GM18517 (cell line): ENCODE data around the gene JMJD1C.
"Not testable (repeated sequence)": the region's sequence is repeated elsewhere in the genome, so short reads cannot be mapped to it uniquely, and the experiment has no call there.

Experiments used
- ATAC-seq: cut with Tn5 transposase; IDR thresholded peaks from one replicate; pipeline ENCODE4 v1.9.1; 2021; ENCODE audit warnings: mild to moderate bottlenecking, moderate library complexity; ENCODE audit not compliant: unreplicated experiment

The JMJD1C gene

DNA sequence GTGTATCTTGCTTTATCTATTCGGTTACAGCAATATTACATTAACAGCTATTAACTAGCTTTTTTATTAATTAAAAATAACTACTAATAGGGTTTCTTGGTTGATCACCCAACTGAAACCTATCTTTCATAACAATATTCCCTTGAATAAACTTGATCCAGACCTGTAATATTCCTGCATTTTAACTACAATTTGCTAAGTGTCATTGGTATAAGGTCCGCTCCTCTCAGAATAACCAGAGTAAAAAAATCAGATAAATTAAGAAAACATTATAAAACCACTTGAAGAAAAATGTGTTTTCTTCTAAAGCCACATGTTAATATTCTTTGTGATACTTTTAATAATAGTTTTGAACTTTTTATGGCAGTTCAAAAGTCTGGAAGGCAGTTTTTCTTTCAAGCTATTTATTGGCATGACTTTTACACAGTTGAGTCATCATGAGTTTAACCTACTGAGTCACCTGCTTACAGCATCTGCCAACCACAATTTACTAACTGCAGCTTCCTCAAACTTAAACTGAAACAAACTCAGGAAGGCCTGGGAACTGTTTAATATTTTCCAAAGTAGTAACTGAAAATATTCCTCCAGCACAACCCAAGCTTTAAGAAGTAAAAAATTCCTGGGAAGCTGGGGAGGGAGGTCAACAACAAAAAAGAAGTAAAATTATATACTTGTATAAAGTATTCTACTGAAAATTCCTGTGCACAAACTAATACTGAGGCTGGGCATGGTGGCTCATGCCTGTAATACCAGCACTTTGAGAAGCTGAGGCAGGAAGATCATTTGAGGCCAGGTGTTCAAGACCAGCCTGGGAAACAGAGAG, 229.5 kb downstream of the JMJD1C start:
- peak; percentile 88 for ATAC-seq

DNA sequence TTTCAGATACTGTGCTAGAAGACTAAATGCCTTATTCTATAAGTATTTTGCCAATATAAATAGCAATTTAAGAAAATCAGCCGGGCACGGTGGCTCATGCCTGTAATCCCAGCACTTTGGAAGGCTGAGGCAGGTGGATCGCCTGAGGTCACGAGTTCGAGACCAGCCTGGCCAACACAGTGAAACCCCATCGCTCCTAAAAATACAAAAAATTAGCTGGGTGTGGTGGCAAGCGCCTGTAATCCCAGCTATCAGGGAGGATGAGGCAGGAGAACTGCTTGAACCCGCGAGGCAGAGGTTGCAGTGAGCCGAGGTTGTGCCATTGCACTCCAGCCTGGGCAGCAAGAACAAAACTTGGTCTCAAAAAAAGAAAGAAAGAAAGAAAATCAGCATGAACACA, 230.6 kb downstream of the JMJD1C start:
- not testable (repeated sequence) for ATAC-seq

DNA sequence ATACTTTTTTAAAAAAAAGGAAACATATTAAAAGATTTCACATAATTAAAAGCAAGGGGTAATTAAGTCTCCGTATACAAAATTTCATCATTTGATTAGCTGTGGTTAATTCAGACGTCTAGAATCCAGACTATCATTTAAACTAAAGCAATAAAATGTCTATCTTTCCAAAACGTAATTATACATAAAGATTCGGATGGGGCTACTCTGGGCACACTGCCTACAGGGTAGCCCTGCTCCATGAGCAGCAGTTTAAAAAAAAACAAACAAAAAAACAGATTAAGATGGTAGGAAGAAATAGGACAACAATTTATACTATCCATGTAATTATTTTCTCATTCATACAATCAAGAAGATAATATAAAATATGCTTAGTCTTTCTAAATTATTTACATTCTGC, 236.6 kb downstream of the JMJD1C start:
- no peak for ATAC-seq

GRCh38 chr10:63228237-63228636, 237.5 kb downstream of the JMJD1C start:
- ATAC-seq = no peak

DNA sequence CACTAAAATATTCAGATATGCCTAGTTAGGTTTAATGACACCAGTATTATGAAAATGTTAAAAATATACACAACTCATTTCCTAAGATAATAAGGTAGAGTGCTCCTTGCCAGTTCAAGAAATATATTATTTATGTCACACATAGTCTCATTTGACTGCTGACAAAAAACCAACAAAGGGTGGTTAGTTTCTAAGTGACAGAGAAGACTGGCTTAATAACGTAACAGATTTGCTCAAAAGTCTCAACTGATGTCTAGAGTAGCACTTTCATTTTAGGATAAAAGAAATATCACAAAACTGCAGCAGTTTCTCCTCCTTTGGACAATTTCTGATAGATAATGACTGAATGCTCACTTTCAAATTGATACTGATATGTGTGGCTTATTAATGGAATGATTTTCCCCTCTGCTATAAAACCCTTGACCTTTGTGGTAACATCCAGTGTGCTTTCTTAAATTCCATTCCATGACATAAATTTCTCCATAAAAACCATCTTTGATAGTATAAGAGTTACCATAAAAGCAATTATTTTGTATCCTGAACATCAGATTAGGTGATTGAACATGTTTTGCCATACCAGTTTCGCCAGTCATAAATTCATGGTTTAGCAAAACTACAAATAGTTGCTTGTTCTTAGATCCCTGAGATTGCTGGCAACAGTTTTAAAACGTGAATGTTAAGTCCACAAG, 238.4 kb downstream of the JMJD1C start:
- ATAC-seq = no peak

DNA sequence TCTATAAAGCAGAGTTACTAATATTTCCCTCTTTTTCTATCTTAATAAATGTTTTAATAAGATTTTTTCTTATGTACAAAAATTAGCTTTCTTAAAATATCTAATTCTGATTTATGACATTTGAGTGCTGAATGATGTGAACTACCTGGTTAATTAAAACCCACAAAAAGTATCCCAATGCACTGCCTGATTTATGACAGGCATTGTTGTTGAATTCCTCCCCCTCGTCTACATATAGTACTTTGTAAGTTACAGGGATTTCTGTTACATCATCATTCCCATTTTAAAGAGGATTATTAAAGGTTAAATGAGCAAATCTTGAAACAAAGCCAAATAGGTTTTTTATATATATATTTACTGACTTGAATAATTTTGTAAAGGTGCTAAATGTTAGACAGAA, 241.5 kb downstream of the JMJD1C start:
- no peak for ATAC-seq

DNA sequence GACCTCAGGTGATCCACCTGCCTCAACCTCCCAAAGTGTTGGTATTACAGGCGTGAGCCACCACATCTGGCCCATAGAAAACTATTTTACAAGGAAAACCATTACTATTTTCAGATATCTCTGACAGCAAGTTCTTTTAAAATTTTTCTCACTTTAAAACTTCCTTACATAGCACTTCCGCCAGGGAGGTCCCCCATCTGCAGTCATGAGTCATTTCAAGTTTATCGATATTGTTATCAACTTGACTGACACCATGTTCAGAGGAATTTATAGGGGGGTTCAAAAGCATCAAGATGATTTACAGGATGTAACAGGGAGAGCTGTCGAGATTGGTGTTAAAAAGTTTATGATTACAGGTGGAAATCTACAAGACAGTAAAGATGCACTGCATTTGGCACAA, 243.8 kb downstream of the JMJD1C start:
- no peak for ATAC-seq

DNA sequence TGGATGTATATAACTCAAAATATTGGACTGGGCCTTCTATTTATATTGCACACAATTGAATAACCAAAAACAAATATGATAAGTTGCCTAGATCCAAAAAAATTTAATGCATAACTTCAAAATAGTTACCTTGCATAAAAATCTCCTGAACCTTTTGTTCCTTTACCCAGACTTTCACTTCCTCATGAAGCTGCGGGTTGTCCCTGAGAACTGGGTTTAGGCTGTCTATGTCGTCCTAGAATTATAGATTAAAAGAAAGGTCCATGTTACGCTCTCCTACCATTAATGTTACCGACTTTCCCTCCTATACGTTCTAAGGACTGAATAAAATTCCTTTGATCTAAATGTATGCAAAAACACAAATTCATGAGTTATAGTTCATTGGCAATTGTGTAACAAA, 246.0 kb downstream of the JMJD1C start:
- ATAC-seq = no peak

- peak; percentile 83 for ATAC-seq
These were observed 248.6 kb downstream of the JMJD1C start for GRCh38 chr10:63217120-63217605.

DNA sequence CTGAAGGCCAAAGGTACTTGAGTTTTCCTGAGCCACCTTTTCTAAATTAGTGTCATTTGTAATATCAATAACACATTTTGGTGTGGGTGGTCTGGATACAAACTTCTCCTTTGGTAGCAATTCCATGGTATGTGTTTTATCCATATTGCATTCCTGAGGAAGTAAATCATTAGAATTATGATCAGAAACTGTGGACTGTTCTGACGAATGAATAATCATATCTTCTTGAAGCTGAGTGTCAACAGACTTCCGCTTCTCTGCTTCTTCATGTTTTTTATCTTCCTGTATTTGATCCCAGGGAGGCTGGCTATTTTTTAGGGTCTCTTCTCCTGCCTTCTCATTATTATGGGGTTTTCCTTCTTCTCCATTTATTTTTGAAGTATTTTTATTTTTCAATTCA, 251.2 kb downstream of the JMJD1C start:
- ATAC-seq = no peak

GRCh38 chr10:63213489-63213888, 252.3 kb downstream of the JMJD1C start:
- ATAC-seq = no peak

DNA sequence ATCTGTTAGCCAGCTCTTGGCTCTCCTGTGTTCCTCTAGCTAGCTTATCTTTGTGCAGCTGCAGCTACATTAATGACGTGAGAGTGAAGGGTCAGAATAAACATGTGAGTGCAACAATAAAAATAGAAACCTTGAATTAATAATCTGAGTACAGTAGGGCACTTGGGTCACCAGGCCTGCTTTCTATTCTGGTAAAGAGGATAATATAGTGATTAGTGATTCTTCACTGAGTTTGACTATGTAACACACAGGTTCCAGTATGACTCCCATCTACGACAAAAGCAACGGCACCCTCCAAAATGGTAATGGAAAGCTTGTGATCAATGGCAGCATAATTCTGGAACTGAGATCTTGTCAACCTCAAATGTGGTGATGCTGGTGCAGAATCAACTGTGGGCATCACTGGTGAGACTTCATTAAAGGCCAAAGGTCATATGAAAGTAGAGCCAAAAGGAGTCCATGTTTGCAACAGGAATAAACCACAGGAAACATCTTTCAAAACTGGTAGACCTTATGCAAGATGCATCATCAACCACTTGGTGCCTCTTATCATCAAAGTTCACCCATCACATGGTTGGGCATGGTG, 255.1 kb downstream of the JMJD1C start:
- peak; percentile 57 for ATAC-seq

- no peak for ATAC-seq
These were observed 256.1 kb downstream of the JMJD1C start for GRCh38 chr10:63209705-63210104.

DNA sequence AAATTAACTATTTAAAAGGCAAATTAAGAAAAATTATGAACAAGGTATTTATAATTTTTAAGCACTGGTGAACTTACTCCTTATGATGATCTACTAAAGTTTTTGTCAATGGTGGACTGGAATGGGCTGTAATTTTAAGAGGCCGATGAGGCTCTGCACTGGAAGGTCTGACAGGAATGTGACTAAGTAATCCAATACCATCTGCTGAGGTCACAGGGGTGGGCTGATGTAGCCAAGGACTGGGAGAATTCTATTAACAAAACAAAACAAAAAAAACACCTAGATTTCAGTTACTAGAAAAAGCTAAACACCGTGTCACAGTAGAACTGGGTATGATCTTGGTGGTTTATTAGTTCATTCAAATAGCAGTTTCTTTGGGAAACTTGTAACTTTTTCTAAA, 256.8 kb downstream of the JMJD1C start:
- ATAC-seq = no peak

DNA sequence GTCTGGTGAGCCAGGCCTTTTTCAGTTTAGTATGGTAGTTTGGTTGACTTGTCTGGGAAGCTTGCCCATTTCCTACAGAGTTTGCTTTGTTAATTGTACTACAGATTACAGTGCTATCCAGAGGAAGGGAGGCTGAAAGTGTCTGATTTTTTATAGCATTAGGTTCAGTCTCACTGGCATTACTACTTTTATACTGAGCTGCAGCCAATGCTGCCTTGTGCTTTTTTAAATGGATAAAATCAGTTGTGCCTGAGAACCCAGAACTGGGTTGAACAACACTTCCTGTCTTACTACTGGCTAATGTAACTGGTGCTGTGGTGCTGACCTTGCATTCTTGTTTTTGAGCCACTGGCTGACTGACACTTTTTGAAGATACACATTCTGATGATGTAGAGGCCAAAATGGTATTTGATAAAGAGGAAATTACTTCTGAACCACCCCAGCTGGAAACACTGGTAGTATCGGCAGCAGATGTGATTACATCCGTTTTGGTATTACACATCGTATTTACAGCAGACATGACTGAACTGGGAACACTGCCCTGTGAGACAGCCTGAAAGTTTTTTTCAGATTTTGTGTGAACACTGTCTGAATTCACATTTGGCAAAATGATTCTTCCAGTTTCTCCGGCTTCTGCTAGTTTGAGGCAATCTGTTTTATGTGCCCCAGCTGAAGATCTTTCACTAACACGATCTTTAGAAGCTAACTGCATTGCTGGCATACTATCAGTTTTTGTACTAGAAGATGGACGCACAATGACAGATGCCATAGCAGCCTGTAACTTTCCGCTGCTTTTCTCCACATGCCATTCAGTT, 258.6 kb downstream of the JMJD1C start:
- peak; percentile 43 for ATAC-seq

DNA sequence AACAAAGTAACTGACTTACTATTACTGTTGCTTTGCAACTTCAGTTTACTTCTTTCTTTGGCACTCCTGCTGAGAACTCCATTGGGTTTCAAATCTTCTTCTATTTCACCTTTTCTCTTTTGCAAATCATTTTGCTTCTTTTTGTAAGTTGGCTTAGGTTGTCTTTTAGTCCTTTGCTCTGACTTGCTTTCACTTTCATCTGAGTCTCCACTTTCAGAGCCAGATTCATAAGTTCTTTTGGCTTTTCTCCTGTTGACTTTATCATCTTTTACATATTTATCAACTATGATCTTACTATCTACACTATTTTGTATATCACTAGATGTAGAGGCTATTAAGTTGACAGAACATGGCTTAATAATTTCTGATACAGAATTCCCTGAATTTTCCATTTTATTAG, 259.2 kb downstream of the JMJD1C start:
- ATAC-seq = no peak

GRCh38 chr10:63205421-63205820, 260.4 kb downstream of the JMJD1C start:
- no peak for ATAC-seq

DNA sequence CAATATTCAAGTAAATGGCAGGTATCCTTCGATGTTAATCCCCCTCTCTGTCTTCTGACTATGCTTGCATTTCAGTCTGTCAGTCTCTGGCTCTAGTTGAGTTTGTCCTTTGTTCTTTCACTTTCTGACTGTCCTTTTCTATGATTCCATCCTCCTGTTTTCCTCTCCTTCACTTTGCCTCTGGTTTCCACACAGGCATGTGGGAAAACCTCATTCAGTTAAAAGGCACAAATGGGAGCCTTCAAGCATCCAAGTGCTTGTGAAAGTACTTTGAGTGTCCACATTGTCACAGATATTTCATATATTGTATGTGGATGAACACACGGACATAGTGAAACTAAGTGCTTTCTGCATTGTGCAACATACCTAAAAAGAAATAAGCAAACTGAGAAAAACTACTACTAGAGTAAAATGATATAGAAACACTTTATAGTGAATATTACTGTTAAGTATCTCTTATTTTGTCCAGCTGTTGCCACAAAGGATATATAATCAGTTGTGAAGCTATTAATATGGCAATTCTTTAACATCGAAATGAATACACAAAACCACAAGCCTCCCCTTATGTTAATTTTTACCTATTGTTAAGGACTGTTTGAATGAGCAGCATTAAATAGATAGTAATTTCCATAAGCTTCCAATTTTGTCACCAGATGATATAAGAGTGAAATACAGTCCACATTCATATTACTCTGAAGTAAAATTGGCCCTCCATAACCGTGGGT, 260.9 kb downstream of the JMJD1C start:
- peak; percentile 51 for ATAC-seq

- ATAC-seq = no peak
These were observed 264.7 kb downstream of the JMJD1C start for GRCh38 chr10:63201118-63201517.

- ATAC-seq = no peak
These were observed 265.3 kb downstream of the JMJD1C start for GRCh38 chr10:63200431-63200830.
